Measurements from ENCODE around the gene XAB2.
"Not testable (repeated sequence)": the region's sequence is repeated elsewhere in the genome, so short reads cannot be mapped to it uniquely, and the experiment has no call there.

The XAB2 gene

DNA sequence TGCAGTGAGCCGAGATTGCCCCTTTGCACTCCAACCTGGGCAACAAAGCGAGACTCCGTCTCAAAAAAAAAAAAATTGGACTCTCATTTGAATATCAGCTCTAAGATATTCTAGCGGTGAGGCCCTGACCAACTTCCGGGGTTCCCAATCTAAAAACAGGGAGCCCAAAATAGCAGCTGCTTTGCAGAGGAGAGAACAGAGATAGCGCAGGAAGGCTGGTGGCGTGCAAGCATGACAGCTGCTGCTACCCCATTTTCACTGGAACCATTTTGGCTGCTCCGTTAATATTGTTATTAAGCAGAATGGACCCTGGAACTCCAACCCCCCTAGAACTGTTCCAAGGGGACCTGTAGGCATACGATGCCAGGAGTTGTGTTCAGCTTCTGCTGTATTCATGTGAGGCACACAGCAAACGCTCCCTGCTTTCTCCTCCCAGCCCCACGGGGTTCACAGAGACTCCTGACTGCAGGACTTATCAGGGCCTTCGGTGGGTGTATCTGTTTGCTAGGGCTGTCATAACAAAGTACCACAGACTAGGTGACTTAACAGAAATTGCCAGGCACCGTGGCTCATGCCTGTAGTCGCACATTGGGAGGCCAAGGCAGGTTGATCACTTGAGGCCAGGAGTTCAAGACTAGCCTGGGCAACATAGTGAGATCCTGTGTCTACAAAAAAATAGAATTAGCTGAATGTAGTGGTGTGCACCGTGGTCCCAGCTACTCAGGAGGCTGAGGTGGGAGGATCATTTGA is 19.1 kb upstream of the XAB2 start:
- no peak for FAIRE-seq

DNA sequence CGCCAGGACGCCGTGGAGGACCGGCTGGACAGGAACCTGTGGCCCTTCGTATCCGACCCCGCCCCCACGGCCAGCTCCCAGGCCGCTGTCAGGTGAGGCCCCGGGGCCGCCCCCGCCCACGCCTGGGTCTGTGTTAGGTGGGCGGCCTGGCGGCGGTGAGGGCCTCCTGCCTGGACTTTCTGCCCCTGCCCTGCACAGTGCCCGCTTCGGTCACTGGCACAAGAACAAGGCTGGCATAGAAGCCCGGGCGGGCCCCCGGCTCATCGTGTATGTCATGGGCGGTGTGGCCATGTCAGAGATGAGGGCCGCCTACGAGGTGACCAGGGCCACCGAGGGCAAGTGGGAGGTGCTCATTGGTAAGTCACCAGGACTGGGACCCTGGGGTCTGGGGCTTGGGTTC is 17.8 kb upstream of the XAB2 start:
- no peak for FAIRE-seq

- no peak for FAIRE-seq
Observed at GRCh38 chr19:7646426-7646700, 17.0 kb upstream of the XAB2 start.

DNA sequence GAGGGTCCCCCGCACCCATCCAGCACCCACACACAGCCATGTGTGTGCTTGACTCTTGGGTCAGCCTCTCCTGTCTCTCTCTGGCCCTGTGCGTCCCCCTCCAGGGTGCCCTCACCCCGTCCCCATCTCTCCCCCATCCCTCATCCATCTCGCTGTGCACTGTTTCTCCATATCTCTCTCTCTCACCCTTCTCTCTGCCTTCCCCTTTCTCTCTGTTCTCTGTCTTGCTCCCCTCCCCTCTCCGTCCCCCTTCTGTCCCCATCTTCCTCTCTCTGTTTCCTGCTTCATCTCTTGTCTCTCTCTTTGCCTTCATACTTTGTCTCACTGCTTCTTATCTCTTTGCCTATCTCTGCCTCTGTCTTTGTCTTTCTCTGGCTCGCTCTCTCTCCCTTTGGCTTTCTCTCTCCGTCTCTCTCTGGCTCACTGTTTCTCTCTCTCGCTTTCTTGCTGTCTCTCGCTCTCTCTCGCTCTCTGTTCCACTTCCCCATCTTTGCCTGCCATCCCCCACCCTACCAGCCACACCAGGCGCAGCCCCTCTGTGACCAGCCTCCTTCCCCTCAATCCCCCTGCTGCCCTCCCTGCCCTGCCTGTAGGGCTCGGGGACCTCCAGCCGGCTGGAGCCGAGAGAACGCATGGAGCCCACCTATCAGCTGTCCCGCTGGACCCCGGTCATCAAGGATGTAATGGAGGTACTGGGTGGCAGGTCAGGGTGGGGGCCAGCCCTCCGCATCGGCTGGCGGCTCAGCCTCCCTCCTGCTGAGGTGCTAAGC is 16.5 kb upstream of the XAB2 start:
- no peak for FAIRE-seq

DNA sequence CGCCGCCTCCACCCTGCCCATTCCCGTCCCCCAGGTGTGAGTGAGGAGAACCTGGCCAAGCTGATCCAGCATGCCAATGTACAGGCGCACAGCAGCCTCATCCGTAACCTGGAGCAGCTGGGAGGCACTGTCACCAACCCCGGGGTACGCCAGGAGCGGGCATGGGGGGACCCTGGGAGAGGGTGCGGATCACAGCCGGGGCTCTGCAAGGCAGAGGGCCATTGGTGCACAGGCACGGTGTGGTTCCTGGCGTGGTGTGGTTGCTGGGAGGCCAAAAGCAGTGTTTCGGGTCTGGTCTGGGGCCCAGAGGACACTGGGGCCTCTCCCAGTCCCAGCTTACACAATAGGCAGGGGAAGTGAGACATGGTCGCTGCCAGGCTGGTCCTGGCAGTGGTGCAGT is 15.8 kb upstream of the XAB2 start:
- FAIRE-seq, result no peak

GRCh38 chr19:7644550-7644877 is 15.2 kb upstream of the XAB2 start:
- no peak for FAIRE-seq

- FAIRE-seq, result not testable (repeated sequence)
Observed at GRCh38 chr19:7643629-7644549, 14.5 kb upstream of the XAB2 start.

- no peak for FAIRE-seq
Observed at GRCh38 chr19:7643031-7643415, 13.7 kb upstream of the XAB2 start.

DNA sequence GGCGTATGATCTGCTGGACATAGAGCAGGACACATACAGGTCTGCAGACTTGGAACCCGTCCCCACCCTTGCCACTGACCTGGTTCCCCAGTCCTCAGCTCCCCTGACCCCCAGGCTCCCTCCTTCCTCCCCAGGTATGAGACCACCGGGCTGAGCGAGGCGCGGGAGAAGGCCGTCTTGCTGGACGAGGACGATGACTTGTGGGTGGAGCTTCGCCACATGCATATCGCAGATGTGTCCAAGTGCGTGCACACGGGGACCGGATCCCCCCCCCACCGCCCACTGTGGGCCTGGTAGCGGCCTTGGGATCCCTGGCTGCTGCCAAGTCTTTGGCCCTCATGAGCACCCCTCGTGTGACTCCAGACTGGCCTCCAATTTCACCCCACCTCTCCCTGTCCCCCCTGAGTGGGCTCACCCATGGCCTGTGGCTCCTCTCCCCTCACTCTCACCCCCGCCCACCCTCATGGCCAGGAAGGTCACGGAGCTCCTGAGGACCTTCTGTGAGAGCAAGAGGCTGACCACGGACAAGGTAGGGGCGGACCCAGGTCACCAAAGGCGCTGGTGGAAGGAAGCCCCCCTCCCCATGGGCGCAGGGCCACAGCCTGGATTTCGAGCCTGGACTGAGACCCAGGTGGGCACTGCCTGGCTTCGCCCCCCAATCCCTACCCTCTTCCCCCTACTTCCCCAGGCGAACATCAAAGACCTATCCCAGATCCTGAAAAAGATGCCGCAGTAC is 13.1 kb upstream of the XAB2 start:
- no peak for FAIRE-seq

- no peak for FAIRE-seq
Observed at GRCh38 chr19:7641290-7642276, 12.2 kb upstream of the XAB2 start.

DNA sequence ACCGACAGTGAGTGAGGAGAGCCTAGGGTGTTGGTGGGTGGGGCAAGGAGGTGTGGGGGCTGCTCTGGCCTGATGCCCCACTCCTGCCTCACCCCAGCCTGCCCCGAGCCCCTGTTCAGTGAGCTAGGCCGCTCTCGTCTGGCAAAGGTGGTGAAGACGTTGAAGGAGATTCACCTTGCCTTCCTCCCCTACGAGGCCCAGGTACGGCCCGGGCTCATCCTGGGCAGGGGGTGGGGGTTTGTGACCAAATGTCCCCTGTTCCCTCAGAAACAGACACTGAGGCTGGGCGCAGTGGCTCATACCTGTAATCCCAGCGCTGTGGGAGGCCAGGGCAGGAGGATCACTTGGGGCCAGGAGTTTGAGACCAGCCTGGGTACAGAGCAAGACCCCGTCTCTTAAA is 11.5 kb upstream of the XAB2 start:
- FAIRE-seq, result no peak

DNA sequence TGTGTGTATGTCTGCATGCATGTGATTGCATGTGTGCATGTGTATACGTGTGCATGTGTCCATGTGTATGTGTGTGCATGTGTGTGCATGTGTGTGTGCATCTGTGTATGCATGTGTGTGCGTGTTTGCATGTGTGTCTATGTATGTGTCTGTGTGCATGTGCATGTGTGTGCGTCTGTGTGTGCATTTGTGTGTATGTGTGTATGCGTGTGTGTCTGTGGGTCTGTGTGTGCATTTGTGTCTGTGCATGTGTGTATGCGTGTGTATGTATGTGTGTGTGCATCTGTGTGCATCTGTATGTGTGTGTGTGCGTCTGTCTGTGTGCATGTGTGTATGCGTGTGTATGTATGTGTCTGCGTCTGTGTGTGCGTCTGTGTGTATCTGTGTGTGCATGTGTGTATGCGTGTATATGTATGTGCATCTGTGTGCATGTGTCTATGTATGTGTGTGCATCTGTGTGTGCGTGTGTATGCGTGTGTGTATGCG is 10.6 kb upstream of the XAB2 start:
- no peak for FAIRE-seq

DNA sequence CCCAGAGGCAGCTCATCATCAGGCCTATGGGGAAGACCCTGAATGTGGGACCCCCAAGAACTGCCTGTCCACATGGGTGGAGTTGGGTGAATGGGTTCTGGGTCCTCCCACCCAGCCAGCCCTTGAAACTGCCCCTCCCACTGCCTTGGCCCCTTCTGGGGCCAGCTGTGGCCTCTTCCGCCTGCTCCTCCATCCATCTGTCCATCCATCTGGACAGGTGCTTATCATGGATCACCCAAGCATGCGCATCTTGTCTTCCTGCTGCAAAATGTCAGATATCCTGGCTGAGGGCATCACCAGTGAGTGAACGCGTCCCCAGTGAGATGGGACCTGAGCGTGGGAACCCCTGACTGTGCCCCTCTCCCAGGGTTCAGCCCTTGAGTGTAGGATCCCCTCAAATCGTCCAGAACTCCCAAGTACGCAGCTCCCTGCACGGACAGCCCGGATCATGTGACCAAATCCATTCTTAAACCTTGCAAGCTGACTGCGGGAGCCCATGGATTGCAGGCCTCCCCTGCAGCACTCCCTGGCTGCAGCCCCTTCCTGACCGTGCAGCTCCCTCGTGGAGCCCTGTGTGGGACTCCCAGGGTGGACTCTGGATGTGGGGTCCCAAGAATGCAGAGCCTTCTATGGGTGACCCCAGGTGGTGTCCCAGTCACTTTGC is 9.6 kb upstream of the XAB2 start:
- no peak for FAIRE-seq

DNA sequence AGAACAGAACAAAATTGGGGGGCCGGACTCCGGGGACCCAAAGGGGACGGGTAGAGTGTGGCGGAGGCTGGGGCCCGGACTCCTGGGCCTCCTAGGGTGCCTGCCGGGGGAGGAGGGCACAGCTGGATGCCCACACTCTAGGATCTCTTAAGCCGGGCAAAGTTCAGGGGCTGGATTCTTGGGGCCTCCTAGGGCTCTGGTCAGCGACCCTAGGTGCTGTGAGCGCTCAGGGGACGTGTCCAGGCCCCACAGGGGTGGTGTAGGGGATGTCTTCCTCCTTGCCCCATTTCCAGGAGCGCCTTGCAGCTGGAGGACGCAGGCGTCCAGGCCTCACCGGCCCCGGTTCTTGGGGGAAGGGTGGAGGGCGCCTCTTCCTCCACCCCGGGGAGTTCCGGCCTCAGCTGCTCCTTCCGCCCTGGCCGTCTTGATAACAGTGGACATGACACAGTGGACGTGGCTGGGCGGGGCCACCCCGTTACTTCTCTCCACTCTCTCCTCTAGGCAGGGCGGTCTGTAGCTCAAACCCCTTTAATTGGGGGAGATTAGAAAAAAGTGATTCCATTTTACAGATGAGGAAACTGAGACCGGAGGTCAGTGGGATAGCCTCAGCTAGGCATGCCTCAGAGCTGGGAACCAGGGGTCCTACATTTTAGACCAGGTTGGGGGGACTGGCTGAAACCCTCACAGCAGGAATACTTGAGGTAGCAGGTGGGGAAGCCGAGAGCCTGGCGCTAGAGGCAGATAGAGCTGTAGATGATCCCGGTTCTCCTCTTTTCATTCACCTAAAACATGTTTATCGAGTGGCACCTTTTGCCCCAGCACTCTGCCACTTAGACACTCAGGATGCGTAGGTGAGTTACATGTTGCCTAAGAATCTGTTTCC is 8.3 kb upstream of the XAB2 start:
- no peak for FAIRE-seq

GRCh38 chr19:7636691-7637373 is 7.5 kb upstream of the XAB2 start, which contains the start of gene STXBP2:
TSS of gene STXBP2 (plus strand) at chr19:7637110. CDS start at chr19:7637150, 40 bp downstream.
- no peak for FAIRE-seq

DNA sequence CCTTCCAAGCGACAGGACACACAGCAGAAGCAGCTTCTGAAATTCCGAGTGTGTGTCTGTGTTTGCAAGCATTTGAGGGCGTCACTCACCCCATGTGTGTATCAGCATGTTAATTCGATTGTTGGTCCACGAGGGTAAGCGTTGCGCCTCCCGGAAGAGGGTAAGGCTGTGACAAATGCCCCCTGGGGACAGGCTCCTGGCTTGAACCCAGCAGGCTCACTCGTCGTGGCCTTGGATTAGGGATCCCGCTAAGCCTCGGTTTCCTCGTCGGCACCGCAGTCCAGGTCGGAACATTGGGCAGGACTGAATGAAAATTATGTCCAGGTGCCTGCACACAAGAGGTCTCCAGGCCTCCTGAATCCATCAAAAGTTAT is 7.0 kb upstream of the XAB2 start:
- FAIRE-seq, result no peak

DNA sequence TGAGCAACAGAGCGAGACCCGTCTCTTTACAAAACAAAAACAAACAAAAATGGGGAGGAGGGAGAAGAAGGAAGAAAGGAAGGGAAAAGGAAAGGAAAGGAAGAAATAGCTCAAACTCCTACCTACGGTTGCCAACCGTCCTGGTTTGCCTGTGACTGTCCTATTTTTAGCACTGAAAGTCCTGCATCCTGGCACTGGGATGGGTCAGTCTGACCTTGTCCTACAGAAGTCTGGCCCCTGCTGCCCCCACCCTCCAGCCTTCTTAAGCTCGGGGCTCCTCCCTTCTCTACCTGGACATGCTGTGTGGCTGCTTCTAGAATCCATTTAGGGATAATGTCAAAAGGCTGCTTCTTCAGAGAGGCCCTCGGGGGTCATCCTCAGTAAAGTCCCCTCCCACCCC is 6.3 kb upstream of the XAB2 start:
- FAIRE-seq, result no peak

- no peak for FAIRE-seq
Observed at GRCh38 chr19:7633698-7634097, 4.4 kb upstream of the XAB2 start, which contains the start of gene PCP2. TSS of gene PCP2 (minus strand) at chr19:7633719. CDS start at chr19:7633457, 262 bp downstream.
